Keratinocyte (primary cell): ENCODE results near the gene CITED1. TPM values are rescaled to one million over a fixed set of nuclear protein-coding genes. Genes with fewer than 3 reads are reported as not detected.

ENCODE experiments used
- DNase-seq: peaks from one replicate; pipeline ENCODE4 v3.0.0-alpha.2; 2011; ENCODE audit warnings: low read depth, missing footprints, low spot score
- FAIRE-seq: peaks from 2 replicates; lab custom pipeline; 2011; peaks lifted over from hg19 to GRCh38; lab: Jason Lieb, UNC
- H2AFZ ChIP-seq: 2 replicates; pipeline ENCODE4 v1.6.0; 2012; ENCODE audit warnings: low read length, control low read depth, inconsistent platforms; ENCODE audit not compliant: control insufficient read depth
- H3K27ac ChIP-seq: 2 replicates; pipeline ENCODE4 v1.5.1; 2011; ENCODE audit warnings: low read length; ENCODE audit not compliant: control insufficient read depth, insufficient read depth
- H3K27me3 ChIP-seq: 3 replicates; pipeline ENCODE4 v1.6.0; 2011; ENCODE audit warnings: low read length; ENCODE audit not compliant: control insufficient read depth, insufficient read depth; ENCODE audit errors: extremely low read depth
- H3K36me3 ChIP-seq, 2 experiments: 2 replicates in 1 of 2; 3 replicates in 1 of 2; pipeline ENCODE4 v1.5.1; 2011; ENCODE audit warnings: low read length in 2 of 2, mild to moderate bottlenecking in 1 of 2; ENCODE audit not compliant: control insufficient read depth in 2 of 2, insufficient read depth in 2 of 2; ENCODE audit errors: extremely low read depth in 1 of 2
- H3K4me1 ChIP-seq: 3 replicates; pipeline ENCODE4 v1.5.1; 2011; ENCODE audit warnings: low read length; ENCODE audit not compliant: control insufficient read depth, insufficient read depth; ENCODE audit errors: extremely low read depth
- H3K4me2 ChIP-seq: 3 replicates; pipeline ENCODE4 v1.6.0; 2011; ENCODE audit warnings: low read depth, low read length; ENCODE audit not compliant: control insufficient read depth, insufficient read depth; ENCODE audit errors: extremely low read depth
- H3K4me3 ChIP-seq, 3 experiments: fragments of 200-600 bp in 1 of 3; sonication (generic) in 1 of 3; 2 replicates in 2 of 3; 3 replicates in 1 of 3; pipeline ENCODE4 v1.5.1; 2011 to 2016; ENCODE audit warnings: low read length in 3 of 3, mild to moderate bottlenecking in 3 of 3, control low read depth in 2 of 3, inconsistent platforms in 1 of 3, low read depth in 1 of 3, mixed read lengths in 1 of 3, mixed run types in 1 of 3, moderate library complexity in 1 of 3; ENCODE audit not compliant: control insufficient read depth in 2 of 3, insufficient read depth in 2 of 3; ENCODE audit errors: extremely low read depth in 1 of 3
- H3K79me2 ChIP-seq: 2 replicates; pipeline ENCODE4 v1.6.0; 2012; ENCODE audit warnings: low read length; ENCODE audit not compliant: control insufficient read depth, insufficient read depth
- H3K9ac ChIP-seq: 3 replicates; pipeline ENCODE4 v1.6.0; 2011; ENCODE audit warnings: low read length; ENCODE audit not compliant: control insufficient read depth, insufficient read depth; ENCODE audit errors: extremely low read depth
- H3K9me1 ChIP-seq: 3 replicates; pipeline ENCODE4 v1.6.0; 2011; ENCODE audit warnings: low read length; ENCODE audit not compliant: control insufficient read depth, insufficient read depth; ENCODE audit errors: extremely low read depth
- H3K9me3 ChIP-seq: 2 replicates; pipeline ENCODE4 v1.5.1; 2012; ENCODE audit warnings: low read depth, low read length; ENCODE audit not compliant: control insufficient read depth
- H4K20me1 ChIP-seq: 3 replicates; pipeline ENCODE4 v1.6.0; 2011; ENCODE audit warnings: low read length; ENCODE audit not compliant: control insufficient read depth, insufficient read depth; ENCODE audit errors: extremely low read depth
- CTCF ChIP-seq, 3 experiments: IDR thresholded peaks in 1 of 3; conservative IDR thresholded peaks in 1 of 3; optimal IDR thresholded peaks in 1 of 3; 2 replicates in 2 of 3; 3 replicates in 1 of 3; pipeline versions ENCODE3 to v1.5.1; 2011; ENCODE audit warnings: low read length in 3 of 3, mild to moderate bottlenecking in 3 of 3, moderate library complexity in 2 of 3, control low read depth in 1 of 3, inconsistent platforms in 1 of 3; ENCODE audit not compliant: insufficient read depth in 2 of 3; ENCODE audit errors: extremely low read depth in 1 of 3
- EZH2 ChIP-seq: IDR thresholded peaks from one replicate; pipeline ENCODE4 v1.6.1; 2012; ENCODE audit warnings: inconsistent platforms, mild to moderate bottlenecking, low read length, moderate library complexity
- dilution Hi-C: fragments of 300-500 bp; cut with MboI; formaldehyde crosslinking; loops from one replicate; pipeline ENCODE4 v1.7.0; 2020; ENCODE audit warnings: low sequenced_read_pairs; ENCODE audit not compliant: extremely low pct_ligation_motif_present
- polyA plus RNA-seq, 5 experiments: library from polyadenylated mRNA; depleted of rRNA in 3 of 5; stranded (reverse) in 3 of 5; stranded (forward) in 1 of 5; unstranded in 1 of 5; fragments of >200 nt; gene quantifications; 1 replicate in 1 of 5; 2 replicates in 3 of 5; 3 replicates in 1 of 5; pipeline versions ENCODE4 v1.2.1 to v1.2.3, GENCODE V29; 2011 to 2012; ENCODE audit warnings: missing spikeins in 2 of 5, low read depth in 1 of 5, low replicate concordance in 1 of 5

CITED1 gene
- polyA plus RNA-seq, 1 donor (not counting 4 experiments of a cell fraction or from before 2014, with no cell fraction given), result 0.30 TPM

- Histone ChIP-seq H3K9me1 (no peaks in the 10 kb centered on the region), H3K9ac (no peak overlapping the region), H3K4me3 (peak overlapping the region; percentile 40 to 66 (median 61)), H3K4me2 (peak overlapping the region; percentile 74), H3K27me3 (peaks cover 81% of the 10 kb centered on the region), H3K27ac (no peak overlapping the region), H3K9me3 (no peaks in the 10 kb centered on the region), H3K79me2 (no peaks in the 10 kb centered on the region), H4K20me1 (no peaks in the 10 kb centered on the region), H3K4me1 (peaks cover 4% of the 10 kb centered on the region), H3K36me3 (no peaks in the 10 kb centered on the region), H2AFZ (peak overlapping the region; percentile 56)
- FAIRE-seq (no peak), DNase-seq (no peak)
- dilution Hi-C loops, result no loop called here
- TF ChIP-seq CTCF (optimal IDR thresholded peaks at IDR 0.05 in 1 of 3, IDR thresholded peaks at IDR 0.05 in 1 of 3, conservative IDR thresholded peaks at IDR 0.05 in 1 of 3; ENCODE audit: extremely low read depth in 1 of 3, insufficient read depth in 2 of 3, low read length in 3 of 3) (no peak), EZH2 (peak; percentile 83)
Observed at GRCh38 chrX:72306851-72307645, 1.3 kb upstream of the CITED1 start.

- Histone ChIP-seq H3K79me2 (no peaks in the 10 kb centered on the region), H3K9me1 (no peaks in the 10 kb centered on the region), H3K4me3 (peak overlapping the region; percentile 40 to 66 (median 61)), H3K36me3 (no peaks in the 10 kb centered on the region), H3K9me3 (no peaks in the 10 kb centered on the region), H3K4me2 (peak overlapping the region; percentile 74), H3K27ac (no peak overlapping the region), H3K4me1 (peaks cover 4% of the 10 kb centered on the region), H3K27me3 (peaks cover 83% of the 10 kb centered on the region), H3K9ac (no peak overlapping the region), H4K20me1 (no peaks in the 10 kb centered on the region), H2AFZ (peak overlapping the region; percentile 56)
- FAIRE-seq (no peak), DNase-seq (no peak)
- dilution Hi-C loops, result no loop called here
- no peak for TF ChIP-seq CTCF (optimal IDR thresholded peaks at IDR 0.05 in 1 of 3, IDR thresholded peaks at IDR 0.05 in 1 of 3, conservative IDR thresholded peaks at IDR 0.05 in 1 of 3; ENCODE audit: extremely low read depth in 1 of 3, insufficient read depth in 2 of 3, low read length in 3 of 3)
- no peak for TF ChIP-seq EZH2
Observed at GRCh38 chrX:72306085-72306801, 529 bp upstream of the CITED1 start.
